GM23248 (cell line): ENCODE data around the gene ADAMTS5.

Experiments used
- EZH2 ChIP-seq: fragments of 200-600 bp; sonication (generic); IDR thresholded peaks from 2 replicates; pipeline ENCODE4 v1.6.1; 2018; ENCODE audit warnings: antibody characterized with exemption, mild to moderate bottlenecking; ENCODE audit not compliant: insufficient read depth, poor library complexity, severe bottlenecking
- EZH2phosphoT487 ChIP-seq: fragments of 200-600 bp; sonication (generic); IDR thresholded peaks from 2 replicates; pipeline ENCODE4 v1.6.1; 2018; ENCODE audit warnings: antibody characterized with exemption, moderate library complexity, mild to moderate bottlenecking, low read depth; ENCODE audit not compliant: insufficient read depth

DNA sequence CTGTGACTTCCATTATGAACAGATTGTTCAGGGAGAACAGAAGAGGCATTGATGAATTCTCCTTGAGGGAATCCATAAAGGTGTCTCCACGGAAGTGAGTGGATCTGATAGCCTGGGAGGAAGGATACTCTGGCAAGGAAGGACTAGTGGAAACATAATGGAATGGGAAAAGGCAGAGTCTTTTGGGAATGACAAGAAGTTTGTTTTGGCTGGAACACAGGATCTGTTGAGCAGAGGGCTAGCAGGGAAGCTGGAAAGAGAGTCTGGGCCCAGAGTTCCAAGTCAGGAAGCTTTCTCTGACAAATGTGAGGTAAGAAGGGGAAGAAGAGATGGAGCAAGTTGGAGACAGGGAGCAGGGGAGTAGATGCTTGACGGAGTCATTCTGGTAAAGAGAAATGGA, 8.1 kb downstream of the ADAMTS5 start:
- no peak for TF ChIP-seq EZH2
- no peak for TF ChIP-seq EZH2phosphoT487
